Stimulated activated CD8-positive, alpha-beta memory T cell treated with anti-CD3 and anti-CD28 coated beads, Interleukin-7, amount 100 ng/mL, for 4 hours (primary cell): ENCODE results near the gene LIMD2.

Experiments used
- DNase-seq, 2 donors: peaks; one replicate each; pipeline ENCODE4 v3.0.0-alpha.2; 2020; ENCODE audit warnings: low read depth in 2 of 2

LIMD2 gene

DNA sequence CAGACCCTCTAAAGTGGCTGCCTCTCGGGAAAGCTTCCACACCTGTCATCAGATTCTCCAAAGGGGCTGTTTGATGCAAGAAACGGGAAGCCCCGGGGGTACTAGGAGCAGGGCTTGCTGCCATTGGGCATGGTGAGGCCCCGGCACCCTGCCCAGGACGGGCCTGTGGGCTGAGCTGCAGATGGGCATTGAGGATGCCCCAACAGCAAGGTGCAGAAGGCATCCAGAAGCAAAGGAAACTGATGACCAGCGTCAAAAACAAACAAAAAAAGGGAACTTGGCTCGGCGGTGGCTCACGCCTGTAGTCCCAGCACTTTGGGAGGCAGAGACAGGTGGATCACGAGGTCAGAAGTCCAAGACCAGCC is 1.5 kb upstream of the LIMD2 start:
- no peak for DNase-seq

DNA sequence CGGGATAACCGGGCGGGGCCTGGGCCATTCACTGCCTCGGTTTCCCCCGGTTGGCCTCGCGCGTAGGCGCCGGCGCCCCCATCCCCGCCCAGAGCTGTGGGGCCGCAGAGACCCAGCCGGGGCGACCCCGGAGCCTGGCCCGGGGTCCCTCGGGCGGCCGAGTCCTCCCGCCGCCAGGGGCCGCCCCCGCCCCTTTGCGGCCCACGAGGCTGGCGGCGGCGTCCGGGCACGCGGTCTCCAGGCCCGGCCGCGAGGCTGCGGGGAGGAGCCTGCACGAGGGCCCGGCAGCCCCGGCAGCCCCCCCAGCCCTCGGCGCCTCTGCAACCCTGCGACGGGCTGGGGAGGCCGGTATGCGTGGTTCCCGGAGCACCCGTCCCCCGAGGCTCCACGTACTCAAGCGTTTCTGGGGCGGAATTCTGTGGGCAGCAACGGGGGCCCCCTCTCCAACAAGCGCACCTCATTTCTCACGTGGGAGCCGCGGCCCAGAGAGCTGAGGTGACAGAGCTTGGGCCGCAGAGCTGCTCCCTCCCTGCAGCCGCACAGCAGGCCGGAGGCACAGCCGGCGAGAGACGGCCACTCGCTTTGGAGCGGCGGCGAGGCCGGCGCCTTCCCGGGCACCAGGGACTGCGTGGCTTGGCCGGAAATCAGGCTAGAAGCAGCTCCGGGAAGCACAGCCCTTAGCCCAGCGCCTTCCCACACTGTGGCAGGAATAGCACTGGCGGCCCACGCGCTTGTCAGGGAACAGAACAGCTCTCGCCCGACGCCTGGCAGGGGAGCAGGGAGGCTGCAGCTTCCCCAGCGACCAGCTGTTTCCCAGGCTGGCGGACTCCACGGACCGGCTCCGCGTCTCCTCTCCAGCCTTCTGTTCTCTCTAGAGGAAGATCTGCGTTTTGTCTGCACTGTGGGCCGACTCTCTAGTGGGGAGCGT is 867 bp upstream of the LIMD2 start:
- peak; percentile 27 to 68 for DNase-seq

DNA sequence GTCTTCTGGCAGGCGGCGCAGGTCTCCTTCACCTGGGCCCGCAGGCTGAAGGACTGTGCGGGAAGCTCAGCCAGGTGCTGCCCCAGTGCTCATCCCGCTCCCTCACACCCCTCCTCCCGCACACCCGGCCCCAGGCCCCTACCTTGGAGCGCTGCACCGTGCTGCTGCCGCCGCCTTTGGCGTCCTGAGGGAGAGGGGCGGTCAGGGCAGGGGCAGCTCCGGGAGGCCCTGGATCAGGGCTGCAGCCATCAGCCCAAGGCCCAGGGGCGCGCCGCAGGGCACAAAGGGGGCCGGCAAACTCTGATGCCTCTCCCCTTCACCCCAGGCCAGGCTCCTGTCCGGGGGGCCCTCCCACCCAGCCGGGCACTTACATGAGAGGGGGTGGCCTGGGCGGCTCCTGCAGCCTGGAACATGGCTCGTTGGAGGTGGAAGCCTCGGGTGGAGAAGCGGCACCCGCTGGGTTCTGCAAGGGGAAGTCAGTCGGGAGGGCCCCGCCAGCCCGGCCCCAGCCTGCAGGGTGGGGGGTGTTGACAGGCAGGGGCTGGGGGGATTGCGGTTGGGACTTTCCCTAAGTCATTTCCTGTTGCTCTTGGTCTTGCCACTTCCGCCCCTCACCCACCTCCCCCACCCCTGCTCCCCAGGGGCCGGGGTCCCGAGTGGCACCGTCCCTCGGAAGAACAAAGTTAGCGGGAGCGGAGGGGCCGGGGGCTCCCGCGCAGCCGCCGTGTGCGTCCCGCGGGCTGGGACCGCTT is 863 bp downstream of the LIMD2 start:
- peak; percentile 76 to 86 for DNase-seq

DNA sequence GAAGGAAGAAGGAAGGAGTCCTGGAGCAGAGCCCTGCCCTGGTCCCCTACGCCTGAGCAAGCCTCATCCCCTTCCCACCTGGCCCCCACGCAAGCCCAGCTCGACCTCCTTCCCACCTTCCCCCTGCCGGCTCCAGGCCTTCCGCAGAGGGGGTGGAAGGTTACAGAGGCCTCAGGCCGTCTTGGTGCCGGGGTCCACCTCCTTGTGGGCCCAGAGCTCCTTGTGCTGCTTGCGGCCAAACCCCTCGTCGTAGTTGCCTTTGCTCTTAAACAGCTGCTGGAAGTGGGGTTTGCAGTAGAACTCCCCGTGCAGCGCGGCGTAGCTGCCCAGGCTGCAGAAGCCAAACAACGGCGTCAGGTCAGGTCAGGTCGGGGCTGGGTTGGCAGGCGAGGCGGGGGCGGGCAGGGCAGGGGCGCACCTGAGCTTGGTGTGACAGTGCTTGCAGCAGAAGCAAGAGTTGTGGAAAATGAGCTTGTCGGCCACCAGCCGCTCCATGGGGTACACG is 1.5 kb downstream of the LIMD2 start:
- DNase-seq = no peak

- DNase-seq = peak; percentile 64 to 65
These were observed 2.3 kb downstream of the LIMD2 start for GRCh38 chr17:63697341-63698286.

DNA sequence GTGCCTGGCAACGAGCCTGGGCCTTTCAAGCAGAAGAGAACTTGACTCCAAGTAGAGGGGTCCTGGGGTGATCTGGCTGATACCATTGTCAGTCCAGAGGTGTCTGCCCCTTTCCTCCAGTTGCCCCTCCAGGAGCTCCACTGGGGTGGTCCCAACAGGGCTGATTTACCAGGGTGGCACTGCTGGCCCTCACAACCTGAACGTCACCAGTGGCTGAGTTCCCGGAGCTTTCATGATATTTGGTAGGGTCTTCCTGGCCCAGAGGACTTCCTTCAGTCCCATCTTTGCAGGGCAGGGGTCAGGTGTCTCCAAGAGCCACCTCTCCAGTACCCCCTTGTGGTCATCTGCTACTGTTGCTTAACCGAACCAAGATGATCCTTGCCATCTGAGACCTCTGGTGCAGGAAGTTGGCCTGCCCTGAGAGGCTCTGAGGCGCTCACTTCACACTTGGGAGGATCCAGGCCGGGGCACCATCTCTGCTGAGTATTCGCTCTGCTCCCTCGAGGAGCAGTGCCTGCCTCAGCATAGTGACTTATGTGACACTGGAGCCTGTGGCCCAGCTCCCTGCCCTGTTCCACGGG is 3.5 kb downstream of the LIMD2 start:
- DNase-seq = no peak

- DNase-seq = no peak
These were observed 4.0 kb downstream of the LIMD2 start for GRCh38 chr17:63695889-63696288.

- DNase-seq = no peak
These were observed 4.8 kb downstream of the LIMD2 start for GRCh38 chr17:63694950-63695773.

DNA sequence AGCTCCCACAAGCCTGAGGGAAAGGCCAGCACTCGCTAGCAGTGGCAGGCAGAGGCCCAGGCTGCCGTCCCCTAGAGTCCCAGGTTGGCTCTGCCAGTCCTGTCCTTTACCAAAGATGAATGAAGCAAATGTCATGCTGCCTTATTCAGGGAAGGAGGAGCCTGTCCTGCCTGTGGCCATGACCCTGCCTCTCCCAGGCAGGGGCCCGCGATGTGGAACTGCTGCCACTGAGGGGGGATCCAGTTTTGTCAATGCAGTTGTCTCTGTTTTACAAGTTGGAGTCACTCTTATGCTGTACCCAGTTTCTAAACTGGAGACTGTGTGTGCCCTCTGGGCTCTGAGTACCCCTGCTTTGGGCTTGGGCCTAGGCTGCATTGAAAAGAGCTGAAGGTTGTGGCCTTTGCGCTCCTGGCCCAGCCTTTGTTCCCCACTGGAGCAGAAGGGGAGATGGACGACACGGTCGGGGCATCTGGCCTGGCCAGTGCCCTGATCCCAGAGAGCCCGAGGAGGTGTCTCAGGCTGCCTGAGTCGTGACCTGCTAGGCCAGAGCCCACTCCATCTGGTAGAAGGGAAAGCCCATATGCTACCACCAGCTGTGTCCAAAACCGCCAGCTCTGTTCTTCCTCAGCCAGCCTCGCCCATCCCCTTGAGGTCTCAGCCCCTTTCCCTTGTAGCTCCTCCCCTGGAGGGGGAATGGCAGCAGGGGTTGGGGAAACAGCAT is 5.5 kb downstream of the LIMD2 start:
- DNase-seq = no peak

GRCh38 chr17:63693411-63694113 is 6.4 kb downstream of the LIMD2 start:
- no peak for DNase-seq

- no peak for DNase-seq
These were observed 7.6 kb downstream of the LIMD2 start for GRCh38 chr17:63692195-63692816.

GRCh38 chr17:63689479-63689878 is 10.4 kb downstream of the LIMD2 start:
- DNase-seq = no peak

- DNase-seq = no peak
These were observed 11.4 kb downstream of the LIMD2 start for GRCh38 chr17:63688396-63689020.

DNA sequence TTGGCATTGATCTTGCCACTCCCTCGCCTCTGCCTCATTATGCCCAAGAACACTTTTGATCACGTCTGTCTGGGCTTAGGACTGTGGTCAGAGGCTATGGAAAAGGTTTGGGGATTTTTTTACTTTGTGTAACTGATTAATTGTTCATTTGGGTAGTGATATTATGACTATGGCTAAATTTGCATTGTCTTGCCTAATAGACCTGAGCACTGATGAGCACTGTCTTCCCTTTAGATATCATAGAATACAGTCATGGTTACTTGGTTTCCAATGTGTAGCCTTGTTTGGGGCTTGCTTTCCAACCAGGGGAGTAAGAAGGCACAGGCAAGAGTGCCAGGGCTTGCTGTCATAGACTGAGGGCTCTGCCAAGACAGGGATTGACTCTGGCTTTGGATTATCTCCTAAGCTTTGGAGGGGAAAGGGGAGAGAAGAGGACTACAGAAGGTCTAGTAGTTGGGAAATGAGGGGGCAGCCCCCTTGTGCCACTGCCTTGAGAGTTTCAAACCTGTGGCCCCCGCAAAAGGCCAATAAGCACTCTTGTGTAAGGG is 13.7 kb downstream of the LIMD2 start:
- no peak for DNase-seq

- no peak for DNase-seq
These were observed 14.3 kb downstream of the LIMD2 start for GRCh38 chr17:63685578-63685977.

GRCh38 chr17:63685041-63685440 is 14.9 kb downstream of the LIMD2 start:
- no peak for DNase-seq

GRCh38 chr17:63682981-63683380 is 16.9 kb downstream of the LIMD2 start:
- DNase-seq = no peak

- DNase-seq = no peak
These were observed 17.5 kb downstream of the LIMD2 start for GRCh38 chr17:63682441-63682840.
